CD14-positive monocyte (primary cell): ENCODE results near the gene PTPRE. TPM values are rescaled to one million over a fixed set of nuclear protein-coding genes. Genes with fewer than 3 reads are reported as not detected.
A peak's percentile ranks its signal among the peaks of the same experiment; 100 is the strongest.

Experiments
- DNase-seq, 3 donors: peaks; one replicate each; pipeline ENCODE4 v3.0.0-alpha.2; 2011 to 2022
- H2AFZ ChIP-seq: 2 replicates; pipeline ENCODE4 v1.6.0; 2012; ENCODE audit warnings: mild to moderate bottlenecking, low read depth, low read length, inconsistent platforms; ENCODE audit not compliant: insufficient read depth, poor library complexity, severe bottlenecking
- H3K27ac ChIP-seq, 2 donors: 1 replicate in 1 of 2; 2 replicates in 1 of 2; pipeline ENCODE4 v1.5.1; 2012 to 2013; ENCODE audit warnings: low read length in 2 of 2, control low read depth in 1 of 2, inconsistent platforms in 1 of 2, low read depth in 1 of 2, mild to moderate bottlenecking in 1 of 2
- H3K27me3 ChIP-seq, 2 donors: one replicate each; pipeline versions ENCODE4 v1.6.0 to v1.6.1; 2011 to 2013; ENCODE audit warnings: low read length in 2 of 2; ENCODE audit not compliant: control insufficient read depth in 2 of 2, insufficient read depth in 2 of 2
- H3K36me3 ChIP-seq, 2 donors: replicated peaks in 1 of 2; 1 replicate in 1 of 2; 2 replicates in 1 of 2; pipeline versions ENCODE4 v1.5.1 to v1.6.1; 2012 to 2013; ENCODE audit warnings: low read length in 2 of 2, control low read depth in 1 of 2, inconsistent platforms in 1 of 2, mild to moderate bottlenecking in 1 of 2; ENCODE audit not compliant: insufficient read depth in 2 of 2, control insufficient read depth in 1 of 2
- H3K4me1 ChIP-seq, 2 donors: 1 replicate in 1 of 2; 2 replicates in 1 of 2; pipeline versions ENCODE4 v1.5.1 to v1.6.1; 2012 to 2013; ENCODE audit warnings: low read length in 2 of 2, control low read depth in 1 of 2, inconsistent platforms in 1 of 2, mild to moderate bottlenecking in 1 of 2, moderate library complexity in 1 of 2; ENCODE audit not compliant: insufficient read depth in 2 of 2, control insufficient read depth in 1 of 2
- H3K4me2 ChIP-seq: replicated peaks from 2 replicates; pipeline ENCODE3; 2012; ENCODE audit warnings: low read length, moderate library complexity, mild to moderate bottlenecking; ENCODE audit not compliant: poor library complexity, severe bottlenecking; ENCODE audit errors: extremely low read depth
- H3K4me3 ChIP-seq, 3 experiments: fragments of 200-600 bp in 1 of 3; sonication (generic) in 1 of 3; replicated peaks in 1 of 3; 1 replicate in 2 of 3; 2 replicates in 1 of 3; pipeline ENCODE4 v1.5.1; 2011 to 2013; ENCODE audit warnings: low read length in 3 of 3, mild to moderate bottlenecking in 3 of 3, control low read depth in 2 of 3, low read depth in 2 of 3, inconsistent platforms in 1 of 3, moderate library complexity in 1 of 3
- H3K79me2 ChIP-seq: 2 replicates; pipeline ENCODE4 v1.6.0; 2012; ENCODE audit warnings: mild to moderate bottlenecking, control low read depth, inconsistent platforms, low read length, moderate library complexity; ENCODE audit not compliant: insufficient read depth
- H3K9ac ChIP-seq: 2 replicates; pipeline ENCODE4 v1.6.0; 2017; ENCODE audit warnings: low read length, mild to moderate bottlenecking; ENCODE audit not compliant: insufficient read depth, poor library complexity, severe bottlenecking
- H3K9me3 ChIP-seq, 2 donors: replicated peaks in 1 of 2; 1 replicate in 1 of 2; 2 replicates in 1 of 2; pipeline versions ENCODE4 v1.5.1 to v1.6.1; 2012 to 2013; ENCODE audit warnings: low read length in 2 of 2, control low read depth in 1 of 2; ENCODE audit not compliant: control insufficient read depth in 1 of 2, insufficient read depth in 1 of 2
- H4K20me1 ChIP-seq: 2 replicates; pipeline ENCODE4 v1.6.0; 2012; ENCODE audit warnings: mild to moderate bottlenecking, low read length, control low read depth, moderate library complexity; ENCODE audit not compliant: insufficient read depth
- H3K27ac Mint-ChIP-seq, 7 donors: one replicate each; pipeline ENCODE4 v1.8.0; 2020; ENCODE audit warnings: mild to moderate bottlenecking in 7 of 7, mixed read lengths in 7 of 7, moderate library complexity in 6 of 7, inconsistent platforms in 2 of 7
- H3K27me3 Mint-ChIP-seq, 3 donors: one replicate each; pipeline ENCODE4 v1.8.0; 2021 to 2022; ENCODE audit warnings: low read depth in 3 of 3, mild to moderate bottlenecking in 3 of 3, mixed read lengths in 3 of 3, moderate library complexity in 3 of 3, inconsistent platforms in 1 of 3
- H3K36me3 Mint-ChIP-seq, 2 donors: one replicate each; pipeline ENCODE4 v1.8.0; 2020; ENCODE audit warnings: mixed read lengths in 2 of 2, inconsistent platforms in 1 of 2, mild to moderate bottlenecking in 1 of 2
- H3K4me1 Mint-ChIP-seq: one replicate; pipeline ENCODE4 v1.8.0; 2020; ENCODE audit warnings: mild to moderate bottlenecking, mixed read lengths
- H3K4me3 Mint-ChIP-seq, 2 donors: one replicate each; pipeline ENCODE4 v1.8.0; 2020; ENCODE audit warnings: mild to moderate bottlenecking in 2 of 2, mixed read lengths in 2 of 2, moderate library complexity in 1 of 2
- H3K9me3 Mint-ChIP-seq, 7 donors: one replicate each; pipeline ENCODE4 v1.8.0; 2020 to 2022; ENCODE audit warnings: mixed read lengths in 7 of 7, mild to moderate bottlenecking in 6 of 7, moderate library complexity in 6 of 7, inconsistent platforms in 2 of 7
- WGBS: methylation state at CpG from one replicate; pipeline ENCODE4 v1.1.5; 2013; ENCODE audit warnings: missing lambda C conversion rate; ENCODE audit not compliant: insufficient coverage; 5-methylcytosine and 5-hydroxymethylcytosine counted together
- intact Hi-C, 2 donors: fragments of 100-400 bp; cut with micrococcal nuclease; formaldehyde crosslinking; loops; one replicate each; pipeline versions ENCODE4 v1.15.0 to v1.15.1; 2023
- polyA plus RNA-seq, 3 donors: library from polyadenylated mRNA; depleted of rRNA in 1 of 3; unstranded in 2 of 3; stranded (reverse) in 1 of 3; fragments of 300-500 nt in 2 of 3; fragments of >200 nt in 1 of 3; fragmentation: Illumina TruSeq in 2 of 3; gene quantifications; 1 replicate in 2 of 3; 2 replicates in 1 of 3; pipeline ENCODE4 v1.2.3, GENCODE V29; 2012 to 2021
- TF ChIP-seq, protein P1 (sequence below): fragments of 200-600 bp; IDR thresholded peaks from one replicate; pipeline ENCODE4 v1.8.0; 2022; ENCODE audit warnings: antibody characterized with exemption, mild to moderate bottlenecking

The PTPRE gene
- polyA plus RNA-seq, 3 donors = 95.2 to 271 (median 125) TPM

DNA sequence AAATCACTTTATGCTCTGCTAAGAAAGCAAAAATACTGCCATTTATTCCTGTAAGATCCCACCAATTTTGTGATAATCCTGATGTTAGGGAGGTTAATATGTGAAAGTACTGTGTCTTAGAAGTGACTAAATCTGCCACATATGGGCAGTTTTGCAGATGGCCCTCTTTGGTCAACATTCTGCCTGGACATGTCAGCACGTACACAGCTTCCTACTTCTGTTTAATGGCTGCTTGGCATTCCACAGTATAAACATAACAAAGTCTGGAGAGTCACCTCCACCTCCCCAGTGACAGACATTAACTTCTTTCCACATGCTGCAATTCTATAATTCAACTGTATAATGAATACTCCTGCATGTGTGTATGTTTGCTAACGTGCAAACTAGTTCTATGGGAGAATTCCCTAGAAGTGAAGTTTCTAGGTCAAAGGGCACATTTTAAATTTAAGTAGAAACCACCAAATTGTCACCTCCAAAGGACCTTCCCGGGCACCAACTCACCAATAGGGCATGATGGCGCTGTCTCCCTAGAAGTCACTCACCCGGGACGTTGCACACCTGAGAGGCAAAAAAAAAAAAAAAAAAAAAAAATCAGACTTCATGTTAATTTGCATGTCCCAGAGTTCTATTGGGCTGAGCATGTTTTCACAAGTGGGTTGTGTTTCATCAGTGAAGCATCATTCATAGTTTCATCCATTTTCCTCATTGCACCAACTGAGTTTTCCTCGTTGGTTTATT lies 180.4 kb downstream of the PTPRE start:
- Histone ChIP-seq H3K36me3 (peaks cover 29 to 31% of the 10 kb centered on the region in 2 donors), H2AFZ (no peak overlapping the region), H3K4me3 (no peak overlapping the region), H4K20me1 (peaks cover 44% of the 10 kb centered on the region), H3K27ac (no peak overlapping the region), H3K27me3 (no peaks in the 10 kb centered on the region), H3K4me2 (no peak overlapping the region), H3K9ac (no peak overlapping the region), H3K9me3 (no peaks in the 10 kb centered on the region), H3K79me2 (no peaks in the 10 kb centered on the region), H3K4me1 (no peaks in the 10 kb centered on the region)
- no peaks in the 10 kb centered on the region for H3K4me1 Mint-ChIP-seq
- H3K9me3 Mint-ChIP-seq = no peaks in the 10 kb centered on the region
- intact Hi-C loops = no loop called here
- 80% methylated on average over 1 of the region's 7 CpGs for WGBS
- DNase-seq = peak in 1 of 3 donors; percentile 10
- H3K27ac Mint-ChIP-seq = peak overlapping the region in 2 of 7 donors; percentile 45 to 74
- TF ChIP-seq, protein P1, sequence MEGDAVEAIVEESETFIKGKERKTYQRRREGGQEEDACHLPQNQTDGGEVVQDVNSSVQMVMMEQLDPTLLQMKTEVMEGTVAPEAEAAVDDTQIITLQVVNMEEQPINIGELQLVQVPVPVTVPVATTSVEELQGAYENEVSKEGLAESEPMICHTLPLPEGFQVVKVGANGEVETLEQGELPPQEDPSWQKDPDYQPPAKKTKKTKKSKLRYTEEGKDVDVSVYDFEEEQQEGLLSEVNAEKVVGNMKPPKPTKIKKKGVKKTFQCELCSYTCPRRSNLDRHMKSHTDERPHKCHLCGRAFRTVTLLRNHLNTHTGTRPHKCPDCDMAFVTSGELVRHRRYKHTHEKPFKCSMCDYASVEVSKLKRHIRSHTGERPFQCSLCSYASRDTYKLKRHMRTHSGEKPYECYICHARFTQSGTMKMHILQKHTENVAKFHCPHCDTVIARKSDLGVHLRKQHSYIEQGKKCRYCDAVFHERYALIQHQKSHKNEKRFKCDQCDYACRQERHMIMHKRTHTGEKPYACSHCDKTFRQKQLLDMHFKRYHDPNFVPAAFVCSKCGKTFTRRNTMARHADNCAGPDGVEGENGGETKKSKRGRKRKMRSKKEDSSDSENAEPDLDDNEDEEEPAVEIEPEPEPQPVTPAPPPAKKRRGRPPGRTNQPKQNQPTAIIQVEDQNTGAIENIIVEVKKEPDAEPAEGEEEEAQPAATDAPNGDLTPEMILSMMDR = no peak
- no peak overlapping the region for H3K4me3 Mint-ChIP-seq
- H3K27me3 Mint-ChIP-seq = peaks cover 0 to 5% (median 3%) of the 10 kb centered on the region in 3 donors
- H3K36me3 Mint-ChIP-seq = peaks cover 27 to 31% of the 10 kb centered on the region in 2 donors

DNA sequence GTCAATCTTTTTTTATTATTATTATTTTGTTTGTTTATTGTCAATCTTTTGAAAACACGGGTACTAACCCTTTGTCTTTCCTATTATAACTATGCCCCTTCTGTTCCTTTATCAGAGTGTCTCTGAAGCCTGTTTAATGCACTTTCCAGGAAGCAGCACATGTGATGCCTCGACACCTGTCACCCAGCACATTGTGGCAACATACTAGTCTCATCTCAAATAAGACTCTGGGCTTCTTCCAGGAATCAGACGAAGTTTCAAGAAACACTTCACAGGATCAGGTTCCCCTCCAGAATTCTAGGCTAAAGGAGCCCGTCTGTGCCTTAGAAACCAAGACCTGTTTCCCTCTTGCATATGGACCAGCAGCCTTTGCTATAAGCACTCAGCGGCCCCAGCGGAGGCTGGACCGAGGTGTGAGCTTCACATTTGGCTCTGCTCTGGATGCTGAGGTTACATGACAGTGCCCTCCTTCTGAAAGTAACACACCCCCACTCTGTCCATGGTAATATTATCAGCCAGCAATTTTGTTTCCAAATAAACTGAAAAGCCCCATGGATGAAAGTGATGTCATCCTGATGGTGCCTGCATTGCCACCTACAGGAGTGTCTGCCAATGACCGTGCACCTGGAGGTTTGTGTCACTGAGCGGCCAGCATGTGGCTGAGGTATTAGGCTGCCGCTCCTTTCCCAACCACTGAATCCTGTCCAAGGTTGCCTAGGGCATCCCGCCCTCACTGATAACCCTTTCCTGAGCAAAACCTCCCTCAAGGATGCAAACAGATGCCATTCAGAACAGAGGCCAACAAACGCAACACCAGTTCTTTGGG lies 181.2 kb downstream of the PTPRE start:
- TF ChIP-seq, protein P1 = no peak
- no peaks in the 10 kb centered on the region for H3K27me3 ChIP-seq
- H3K4me3 Mint-ChIP-seq = no peak overlapping the region
- H3K4me1 Mint-ChIP-seq = no peaks in the 10 kb centered on the region
- peaks cover 22 to 26% of the 10 kb centered on the region in 2 donors for H3K36me3 Mint-ChIP-seq
- DNase-seq = peak in 1 of 3 donors; percentile 32
- peaks cover 21 to 23% of the 10 kb centered on the region in 2 donors for H3K36me3 ChIP-seq
- H2AFZ ChIP-seq = no peak overlapping the region
- no peak overlapping the region for H3K27ac ChIP-seq
- H4K20me1 ChIP-seq = peaks cover 36% of the 10 kb centered on the region
- no peak overlapping the region for H3K4me3 ChIP-seq
- H3K9me3 Mint-ChIP-seq = no peaks in the 10 kb centered on the region
- no peaks in the 10 kb centered on the region for H3K9me3 ChIP-seq
- peak overlapping the region in 2 of 7 donors; percentile 57 to 68 for H3K27ac Mint-ChIP-seq
- no peak overlapping the region for H3K4me2 ChIP-seq
- H3K4me1 ChIP-seq = no peaks in the 10 kb centered on the region
- H3K27me3 Mint-ChIP-seq = peaks cover 2 to 5% (median 3%) of the 10 kb centered on the region in 3 donors
- intact Hi-C loops = no loop called here
- no peaks in the 10 kb centered on the region for H3K79me2 ChIP-seq
- no peak overlapping the region for H3K9ac ChIP-seq
- 74% methylated on average over 7 of the region's 12 CpGs for WGBS
